ENCODE results near the gene CSMD2. TPM values are rescaled to one million over a fixed set of nuclear protein-coding genes. Genes with fewer than 3 reads are reported as not detected.

The CSMD2 gene
- total RNA-seq, 4 donors from 2014 or later = 0.16 to 1.00 (median 0.27) TPM; not detected in 1

GRCh38 chr1:33656467-33657005, 508.5 kb downstream of the CSMD2 start:
- H3K9me3 ChIP-seq = no peaks in the 10 kb centered on the region
- TF ChIP-seq POLR2A (IDR thresholded peaks at IDR 0.05) = no peak
- DNase-seq = no peak
- H3K27me3 ChIP-seq = no peaks in the 10 kb centered on the region
- no peaks in the 10 kb centered on the region for H3K4me1 ChIP-seq
- in situ Hi-C loops (cut with MboI; ENCODE audit: low pct_ligation_motif_present in 1 of 4, low pct_unique_long_range_greater_than_20kb in 1 of 4, low sequenced_read_pairs in 3 of 4) = no loop called here
- H3K4me3 ChIP-seq = no peak overlapping the region
- WGBS, 2 donors (ENCODE audit: low coverage in 1 of 2) = 96% methylated on average over 3 of the region's 3 CpGs; no CpG with 5 or more reads in 1 of the 2 donors
- intact Hi-C loops (cut with DNase I; ENCODE audit: low total_unique reads) = no loop called here
- no peak overlapping the region for H3K27ac ChIP-seq
- H3K36me3 ChIP-seq = no peaks in the 10 kb centered on the region

DNA sequence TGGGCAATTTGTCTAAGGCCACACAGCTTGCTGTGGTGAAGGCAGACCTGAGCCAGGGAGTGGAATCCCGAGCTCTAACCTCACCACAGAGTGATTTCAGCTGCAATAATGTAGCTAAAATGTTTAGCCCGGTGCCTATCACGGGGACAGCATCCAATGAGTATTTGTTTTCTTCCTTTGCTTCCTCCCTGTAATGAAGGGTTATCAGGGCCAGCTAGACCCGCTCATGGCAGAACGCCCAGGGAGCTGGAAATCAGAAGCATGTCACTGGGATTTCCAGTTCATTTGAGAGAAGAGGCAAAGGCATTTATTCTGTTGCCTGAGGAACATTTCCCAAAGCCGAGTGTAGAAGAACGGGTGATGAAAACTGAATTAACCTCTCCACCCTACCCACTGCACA, 509.5 kb downstream of the CSMD2 start:
- DNase-seq = no peak
- in situ Hi-C loops (cut with MboI; ENCODE audit: low pct_ligation_motif_present in 1 of 4, low pct_unique_long_range_greater_than_20kb in 1 of 4, low sequenced_read_pairs in 3 of 4) = no loop called here
- intact Hi-C loops (cut with DNase I; ENCODE audit: low total_unique reads) = no loop called here

DNA sequence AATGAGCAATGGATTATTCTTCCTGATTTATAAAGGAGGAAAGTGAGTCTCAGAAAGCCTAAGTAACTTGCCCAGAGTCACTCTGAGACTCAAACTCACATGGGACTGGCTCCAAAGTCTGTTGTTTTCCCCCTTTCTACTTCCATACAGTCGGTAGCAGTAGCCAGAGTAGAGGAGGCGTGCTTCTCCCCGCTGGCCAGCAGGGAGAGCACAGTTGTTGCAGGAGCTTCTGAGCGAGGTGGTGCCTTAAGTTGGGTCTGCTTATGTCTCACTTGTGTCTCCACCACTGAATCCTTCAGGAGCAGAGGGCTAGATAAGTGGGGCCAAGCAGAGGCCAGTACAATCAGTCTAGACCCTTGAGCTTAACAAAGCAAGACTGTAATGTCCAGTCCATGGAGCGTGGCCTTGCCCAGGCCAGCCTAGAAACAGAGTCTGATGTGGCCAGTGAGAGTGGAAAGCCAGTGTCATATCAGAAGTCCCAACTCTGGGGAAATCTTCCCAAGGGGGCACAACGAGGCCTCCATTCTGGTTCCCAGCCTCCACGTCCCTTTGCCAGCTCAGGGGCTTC, 510.7 kb downstream of the CSMD2 start:
- Histone ChIP-seq H3K4me1 (no peaks in the 10 kb centered on the region), H3K27me3 (no peaks in the 10 kb centered on the region), H3K27ac (no peak overlapping the region), H3K36me3 (no peaks in the 10 kb centered on the region), H3K9me3 (no peaks in the 10 kb centered on the region), H3K4me3 (no peak overlapping the region)
- in situ Hi-C loops (cut with MboI; ENCODE audit: low pct_ligation_motif_present in 1 of 4, low pct_unique_long_range_greater_than_20kb in 1 of 4, low sequenced_read_pairs in 3 of 4) (no loop called here), intact Hi-C loops (cut with DNase I; ENCODE audit: low total_unique reads) (no loop called here)
- no peak for DNase-seq
- WGBS, 2 donors (ENCODE audit: low coverage in 1 of 2) = 63% methylated on average over 7 of the region's 7 CpGs; no CpG with 5 or more reads in 1 of the 2 donors
- TF ChIP-seq POLR2AphosphoS5 (IDR thresholded peaks at IDR 0.05) = no peak
- TF ChIP-seq, protein P1, sequence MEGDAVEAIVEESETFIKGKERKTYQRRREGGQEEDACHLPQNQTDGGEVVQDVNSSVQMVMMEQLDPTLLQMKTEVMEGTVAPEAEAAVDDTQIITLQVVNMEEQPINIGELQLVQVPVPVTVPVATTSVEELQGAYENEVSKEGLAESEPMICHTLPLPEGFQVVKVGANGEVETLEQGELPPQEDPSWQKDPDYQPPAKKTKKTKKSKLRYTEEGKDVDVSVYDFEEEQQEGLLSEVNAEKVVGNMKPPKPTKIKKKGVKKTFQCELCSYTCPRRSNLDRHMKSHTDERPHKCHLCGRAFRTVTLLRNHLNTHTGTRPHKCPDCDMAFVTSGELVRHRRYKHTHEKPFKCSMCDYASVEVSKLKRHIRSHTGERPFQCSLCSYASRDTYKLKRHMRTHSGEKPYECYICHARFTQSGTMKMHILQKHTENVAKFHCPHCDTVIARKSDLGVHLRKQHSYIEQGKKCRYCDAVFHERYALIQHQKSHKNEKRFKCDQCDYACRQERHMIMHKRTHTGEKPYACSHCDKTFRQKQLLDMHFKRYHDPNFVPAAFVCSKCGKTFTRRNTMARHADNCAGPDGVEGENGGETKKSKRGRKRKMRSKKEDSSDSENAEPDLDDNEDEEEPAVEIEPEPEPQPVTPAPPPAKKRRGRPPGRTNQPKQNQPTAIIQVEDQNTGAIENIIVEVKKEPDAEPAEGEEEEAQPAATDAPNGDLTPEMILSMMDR (IDR thresholded peaks at IDR 0.05) = peak in 1 of 5 experiments; percentile 24

More for the DNA sequence above, 509.5 kb downstream of the CSMD2 start:
- Histone ChIP-seq H3K27ac (no peak overlapping the region), H3K9me3 (no peaks in the 10 kb centered on the region), H3K36me3 (no peaks in the 10 kb centered on the region), H3K4me3 (no peak overlapping the region), H3K4me1 (no peaks in the 10 kb centered on the region), H3K27me3 (no peaks in the 10 kb centered on the region)
- WGBS, 2 donors (ENCODE audit: low coverage in 1 of 2) = 63% methylated on average over 7 of the region's 7 CpGs; no CpG with 5 or more reads in 1 of the 2 donors
- TF ChIP-seq EP300 (IDR thresholded peaks at IDR 0.05; ENCODE audit: low read depth) = no peak
- TF ChIP-seq, protein P1 (IDR thresholded peaks at IDR 0.05) = no peak
- TF ChIP-seq POLR2A (IDR thresholded peaks at IDR 0.05) = no peak
- TF ChIP-seq POLR2AphosphoS5 (IDR thresholded peaks at IDR 0.05) = no peak

DNA sequence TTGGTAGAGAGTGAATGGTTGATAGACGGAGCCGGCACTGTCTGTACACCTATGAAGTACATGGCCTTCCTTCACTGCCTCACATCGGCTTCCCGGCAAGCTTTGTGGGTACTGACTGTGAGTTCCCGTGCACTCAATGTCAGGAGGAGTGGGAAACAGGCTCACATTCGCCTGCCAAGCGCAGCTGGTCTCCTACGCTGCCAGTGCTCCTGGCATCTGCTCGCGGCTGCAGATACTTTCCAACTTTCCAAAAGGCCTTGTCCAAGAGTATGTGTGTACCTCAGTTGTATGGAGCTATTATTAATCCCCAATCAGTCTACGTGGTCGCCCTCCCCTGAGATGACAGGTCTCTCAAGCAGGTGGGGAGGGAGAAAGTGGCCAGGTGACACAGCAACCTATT, 511.8 kb downstream of the CSMD2 start:
- Histone ChIP-seq H3K4me3 (no peak overlapping the region), H3K27ac (no peak overlapping the region), H3K9me3 (no peaks in the 10 kb centered on the region), H3K36me3 (no peaks in the 10 kb centered on the region), H3K4me1 (no peaks in the 10 kb centered on the region), H3K27me3 (no peaks in the 10 kb centered on the region)
- no peak for TF ChIP-seq POLR2A (IDR thresholded peaks at IDR 0.05)
- TF ChIP-seq EP300 (IDR thresholded peaks at IDR 0.05; ENCODE audit: low read depth) = no peak
- TF ChIP-seq, protein P1 (IDR thresholded peaks at IDR 0.05) = no peak
- TF ChIP-seq POLR2AphosphoS5 (IDR thresholded peaks at IDR 0.05) = no peak
- 89% methylated on average over 12 of the region's 12 CpGs; no CpG with 5 or more reads in 1 of the 2 donors for WGBS, 2 donors (ENCODE audit: low coverage in 1 of 2)
- DNase-seq = no peak
- in situ Hi-C loops (cut with MboI; ENCODE audit: low pct_ligation_motif_present in 1 of 4, low pct_unique_long_range_greater_than_20kb in 1 of 4, low sequenced_read_pairs in 3 of 4) (no loop called here), intact Hi-C loops (cut with DNase I; ENCODE audit: low total_unique reads) (no loop called here)

DNA sequence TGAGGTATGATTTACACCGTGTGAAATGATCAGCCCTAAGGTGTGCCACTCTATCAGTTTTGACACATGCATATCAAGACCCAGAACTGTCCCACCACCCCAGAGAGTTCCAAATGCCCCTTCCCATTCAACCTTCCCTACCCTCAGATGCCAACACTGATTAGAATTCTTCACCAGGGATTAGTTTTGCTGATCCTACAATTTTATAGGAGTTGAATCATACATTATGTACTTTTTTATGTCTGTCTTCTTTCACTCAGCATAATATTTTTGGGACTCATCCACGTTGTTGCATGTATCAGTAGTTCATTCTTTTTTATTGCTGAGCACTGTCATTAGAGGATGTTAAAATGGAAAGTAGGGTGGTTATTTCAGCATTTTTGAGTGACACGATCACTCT, 514.3 kb downstream of the CSMD2 start:
- no peak for TF ChIP-seq POLR2AphosphoS5 (IDR thresholded peaks at IDR 0.05)
- Histone ChIP-seq H3K4me1 (no peaks in the 10 kb centered on the region), H3K27me3 (no peaks in the 10 kb centered on the region), H3K36me3 (no peaks in the 10 kb centered on the region), H3K27ac (no peak overlapping the region), H3K4me3 (no peak overlapping the region), H3K9me3 (no peaks in the 10 kb centered on the region)
- WGBS, 2 donors (ENCODE audit: low coverage in 1 of 2) = 61 to 67% methylated on average over 3 of the region's 3 CpGs
- in situ Hi-C loops (cut with MboI; ENCODE audit: low pct_ligation_motif_present in 1 of 4, low pct_unique_long_range_greater_than_20kb in 1 of 4, low sequenced_read_pairs in 3 of 4) = no loop called here
- intact Hi-C loops (cut with DNase I; ENCODE audit: low total_unique reads) = no loop called here
- DNase-seq = no peak

Data from transverse colon (tissue), 4 donors.